HG02642 (cell line): ENCODE data around the gene METTL14.

Source experiments
- ATAC-seq: cut with Tn5 transposase; IDR thresholded peaks from one replicate; pipeline ENCODE4 v1.9.1; 2021; ENCODE audit warnings: mild to moderate bottlenecking; ENCODE audit not compliant: unreplicated experiment, poor library complexity

Gene METTL14

DNA sequence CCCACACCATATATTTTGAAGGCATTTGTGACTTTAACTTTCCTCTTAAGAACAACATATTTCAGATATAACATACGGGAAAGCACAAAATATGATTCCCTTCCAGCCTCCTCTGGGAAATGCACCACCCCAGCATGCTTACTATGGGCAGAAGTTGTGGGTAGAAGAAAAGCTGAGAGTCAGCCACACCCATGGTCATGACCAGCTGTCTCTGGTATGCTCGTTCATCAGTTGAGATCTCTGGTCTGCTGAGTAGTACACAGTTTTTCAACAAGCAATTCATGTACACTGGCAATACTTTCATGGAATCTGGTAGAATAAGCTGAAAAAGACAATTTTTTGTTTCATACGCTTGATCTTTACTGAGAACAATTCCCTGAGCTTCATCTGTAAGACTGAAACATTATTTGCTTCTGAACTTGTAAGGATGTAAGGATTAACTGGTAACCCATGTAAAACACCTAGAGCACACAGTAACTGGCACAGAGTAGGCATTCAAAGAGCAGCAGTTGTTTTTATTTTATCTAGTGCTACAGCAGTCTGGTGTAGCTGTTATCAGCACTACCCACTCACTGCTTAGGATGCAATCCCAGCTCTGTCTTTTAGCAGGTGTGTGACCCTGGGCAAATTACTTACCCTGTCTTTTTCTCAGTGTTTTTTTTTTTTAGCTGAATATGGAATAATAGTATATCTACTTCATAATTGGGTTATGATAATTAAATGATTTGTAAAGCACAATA lies 47.6 kb downstream of the METTL14 start:
- ATAC-seq, result no peak

DNA sequence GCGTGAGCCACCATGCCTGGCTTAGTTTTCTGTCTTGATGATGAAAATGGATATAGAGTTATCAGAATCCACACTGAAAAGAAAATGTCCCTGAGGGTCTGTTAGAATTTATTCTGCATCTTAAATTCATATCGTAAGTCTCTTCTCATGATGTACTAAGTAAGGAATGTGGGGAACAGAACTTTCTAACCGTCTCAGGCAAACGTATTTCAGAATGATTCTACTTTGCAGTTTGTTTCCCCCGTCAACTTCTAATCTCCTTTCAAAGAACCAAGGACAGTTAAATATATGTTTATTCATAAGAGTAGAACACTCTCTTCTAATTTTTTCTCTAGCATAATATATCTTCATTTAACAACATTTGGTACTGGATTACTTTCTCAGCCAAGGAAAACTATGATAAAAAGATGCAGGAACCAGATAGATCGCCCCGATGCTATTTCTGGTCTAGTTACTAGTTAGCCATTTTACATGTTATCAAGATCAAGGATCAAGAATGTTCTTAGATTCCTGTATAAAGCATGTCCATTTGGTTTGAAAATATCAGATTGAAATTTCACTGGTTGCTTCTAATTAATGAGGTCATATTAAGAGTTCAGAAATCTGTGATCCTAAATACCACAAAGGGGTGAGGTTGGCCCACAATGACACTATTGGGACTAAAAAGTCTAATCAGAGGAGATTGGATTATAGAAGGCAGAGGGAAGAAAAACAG lies 49.5 kb downstream of the METTL14 start:
- no peak for ATAC-seq

DNA sequence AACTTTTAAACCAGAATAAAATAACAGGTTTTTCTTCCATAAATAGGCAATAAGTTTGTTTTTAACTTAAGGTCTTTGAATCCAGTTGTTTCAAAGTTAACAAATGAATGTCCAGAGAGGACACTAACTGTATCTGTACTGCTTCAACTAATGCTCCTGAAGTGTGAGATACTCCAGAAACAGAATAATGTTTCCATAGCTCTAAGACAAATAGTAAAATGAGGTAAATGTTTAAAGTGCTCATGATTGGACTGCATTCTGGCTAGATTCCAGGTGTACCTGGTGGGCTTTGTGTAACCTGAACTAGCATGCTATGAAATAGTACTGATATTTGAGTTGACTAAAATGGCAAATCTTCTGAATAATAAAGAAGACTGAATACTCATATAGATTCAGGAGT lies 51.7 kb downstream of the METTL14 start:
- ATAC-seq, result no peak

DNA sequence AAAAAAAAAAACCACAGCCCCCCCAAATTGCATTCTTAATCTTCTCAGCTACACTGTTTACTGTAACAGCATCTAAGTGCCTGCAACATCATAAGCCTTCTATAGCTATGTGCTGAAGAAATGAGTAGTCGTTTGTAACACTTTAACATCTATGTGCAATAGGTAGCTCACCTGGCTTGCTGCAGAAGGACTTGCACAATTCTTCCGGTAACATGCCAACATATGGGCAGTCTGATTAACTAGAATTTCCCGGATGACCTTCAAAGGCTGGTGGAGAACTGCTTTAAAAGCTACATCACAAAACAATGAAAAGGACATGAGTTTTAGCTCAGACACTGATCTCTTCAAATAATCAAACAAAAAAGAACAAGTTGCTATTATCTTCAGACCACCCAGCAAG lies 52.9 kb downstream of the METTL14 start:
- ATAC-seq, result no peak

DNA sequence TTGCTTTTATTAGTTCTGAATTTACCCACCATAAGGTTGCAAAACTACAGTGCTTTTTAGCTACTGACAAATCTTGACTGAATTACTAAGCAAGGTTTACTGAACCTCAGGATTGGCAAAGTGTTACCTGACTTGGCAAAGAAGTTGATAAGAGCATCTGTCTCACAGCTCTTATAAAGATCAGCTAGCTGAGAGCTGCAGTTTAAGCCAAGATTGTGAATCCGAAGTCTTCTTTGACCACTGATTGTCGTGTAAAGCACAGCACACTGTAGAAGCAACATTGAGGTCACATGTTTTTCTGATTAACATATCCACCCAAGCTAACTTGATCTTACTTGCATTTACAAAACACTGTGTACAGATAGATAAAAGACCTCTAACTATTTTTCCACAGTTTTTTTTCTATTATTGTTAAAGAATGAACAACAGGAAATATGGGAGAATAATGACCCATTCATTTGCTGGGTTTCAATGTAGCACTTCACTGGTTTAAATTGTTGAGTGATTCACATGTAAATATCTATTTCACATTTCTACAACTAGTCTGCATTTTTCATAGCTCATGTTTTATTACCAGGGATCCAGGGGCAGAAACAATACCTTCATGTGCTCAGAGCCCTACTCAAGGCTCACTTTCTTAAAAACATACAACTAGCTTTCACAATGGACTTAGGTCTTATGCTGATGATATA lies 54.0 kb downstream of the METTL14 start:
- no peak for ATAC-seq

DNA sequence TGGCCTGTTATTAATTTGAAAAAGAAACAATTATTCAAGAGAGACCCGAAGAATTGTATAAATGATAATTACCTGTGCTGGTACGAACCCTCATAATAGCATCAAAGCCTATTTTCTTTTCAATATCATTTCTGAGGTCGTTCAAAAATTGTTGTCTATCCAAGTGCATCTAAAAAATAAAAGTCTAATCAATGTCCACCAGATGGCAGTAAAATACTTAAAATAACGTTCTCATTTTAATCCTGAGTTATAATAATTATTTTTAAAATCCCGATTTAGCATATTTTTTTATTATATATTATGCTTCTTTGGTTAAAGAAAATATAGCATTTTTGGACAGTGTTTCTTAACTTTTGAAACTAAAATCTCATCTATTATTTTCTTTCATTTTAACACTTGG lies 55.7 kb downstream of the METTL14 start:
- no peak for ATAC-seq

DNA sequence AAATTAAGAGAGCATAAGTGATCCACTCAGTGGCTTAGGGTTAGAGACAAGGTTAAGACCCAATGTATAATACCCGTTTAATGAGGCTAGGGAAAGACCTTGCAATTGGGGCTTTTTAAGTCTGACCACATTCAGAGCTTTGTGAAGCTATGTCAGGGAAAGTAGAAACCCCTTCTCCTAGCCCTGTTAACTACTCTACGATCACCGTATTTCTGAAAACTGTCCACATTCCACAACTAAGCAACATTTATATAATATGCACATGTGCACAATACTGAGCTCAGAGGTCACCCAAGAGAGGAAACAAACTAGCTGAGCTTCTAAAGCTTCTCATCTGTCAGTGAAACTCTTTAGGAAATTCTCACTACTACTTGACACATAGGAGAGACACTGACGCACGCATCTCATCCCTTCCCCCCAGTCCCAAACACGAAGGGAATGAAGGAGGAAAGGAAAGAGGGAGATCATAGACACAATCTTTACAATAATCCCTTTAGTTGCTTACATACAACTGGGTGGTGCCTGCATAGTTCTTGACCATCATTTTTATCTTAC lies 56.2 kb downstream of the METTL14 start:
- ATAC-seq, result no peak

DNA sequence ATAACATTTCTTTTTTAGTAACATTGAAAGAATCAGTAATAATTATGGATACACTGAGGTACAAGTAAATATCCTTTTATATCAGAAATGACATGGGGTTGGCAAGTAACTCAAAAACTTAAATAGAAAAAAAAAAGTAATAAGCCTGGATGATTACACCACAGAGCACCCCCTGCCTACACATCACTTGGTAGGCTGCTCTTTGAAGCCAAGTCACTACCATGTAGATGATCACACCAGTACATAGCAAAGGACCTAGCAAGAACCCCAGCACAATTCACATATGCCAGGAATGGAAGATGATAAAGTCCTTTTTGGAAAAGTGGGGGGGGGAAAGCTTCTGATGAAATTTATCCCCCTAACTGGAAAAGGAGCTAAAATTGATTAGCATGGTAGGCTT lies 56.9 kb downstream of the METTL14 start:
- no peak for ATAC-seq

DNA sequence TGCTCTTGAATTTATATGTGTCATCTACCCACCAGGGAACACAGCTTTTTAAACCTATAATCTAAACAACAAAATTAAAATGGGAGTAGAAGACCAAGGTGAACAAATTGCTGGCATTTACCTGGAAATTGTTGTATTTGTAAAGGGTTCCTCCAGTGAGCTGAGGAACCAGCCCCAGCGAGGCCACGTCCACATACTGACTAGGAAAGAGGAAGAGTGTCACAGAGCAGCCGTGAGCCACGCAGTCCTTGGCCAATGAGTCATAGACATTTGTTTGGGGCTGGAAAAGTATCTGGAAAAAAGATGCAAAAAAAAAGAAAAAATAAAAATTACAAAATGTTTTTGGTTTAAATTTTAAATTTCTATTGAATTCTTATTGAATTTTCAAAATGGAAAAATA lies 58.7 kb downstream of the METTL14 start:
- ATAC-seq, result no peak

DNA sequence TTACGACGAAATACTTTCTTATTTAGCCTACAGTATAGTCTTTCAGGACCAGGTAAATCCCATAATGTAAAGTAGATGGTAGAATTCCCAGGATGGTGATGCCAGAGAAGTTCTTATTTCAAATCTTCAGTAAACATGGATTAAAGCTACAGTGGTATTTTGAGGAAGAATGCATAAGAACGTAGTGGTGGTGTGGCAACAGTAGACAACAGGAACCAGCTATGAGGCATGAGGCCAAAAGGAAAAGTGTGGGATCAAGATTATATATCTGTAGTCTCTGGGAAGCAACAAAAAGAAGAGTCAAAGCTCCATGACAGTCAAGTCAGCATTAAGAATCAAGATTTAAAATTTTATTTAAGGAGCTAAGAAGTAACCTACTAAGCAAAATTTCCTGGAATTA lies 60.2 kb downstream of the METTL14 start:
- no peak for ATAC-seq

DNA sequence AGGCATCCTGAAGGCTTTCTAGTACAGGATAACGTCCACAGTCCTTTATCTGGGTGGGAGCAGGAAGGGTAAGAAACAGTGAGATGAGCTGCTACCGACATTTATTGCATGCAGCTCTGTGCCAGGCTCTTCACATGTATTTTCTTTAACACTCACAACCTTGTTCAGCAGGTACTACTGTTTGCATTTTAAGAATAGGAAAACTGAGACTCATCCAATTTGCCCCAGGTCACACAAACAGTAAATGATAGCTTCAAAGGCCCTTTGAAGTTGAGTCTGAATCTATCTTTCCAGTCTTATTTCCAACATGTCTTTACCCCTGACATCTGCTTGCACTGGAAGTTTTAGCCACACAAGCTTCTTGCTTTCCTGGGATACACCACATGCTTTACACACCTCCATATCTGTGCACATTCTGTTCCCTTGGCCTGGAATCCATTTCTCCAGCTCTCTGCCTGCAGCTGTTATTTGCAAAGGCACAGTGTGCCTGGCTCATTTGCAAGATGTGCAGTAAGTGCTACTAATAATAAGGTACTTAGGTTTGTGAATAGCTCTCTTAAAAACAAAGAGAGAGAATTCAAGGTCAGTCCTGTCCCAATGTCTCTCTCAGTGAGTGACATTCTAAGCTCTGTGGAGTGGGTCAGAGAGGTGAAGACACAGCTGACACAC lies 61.2 kb downstream of the METTL14 start:
- no peak for ATAC-seq

DNA sequence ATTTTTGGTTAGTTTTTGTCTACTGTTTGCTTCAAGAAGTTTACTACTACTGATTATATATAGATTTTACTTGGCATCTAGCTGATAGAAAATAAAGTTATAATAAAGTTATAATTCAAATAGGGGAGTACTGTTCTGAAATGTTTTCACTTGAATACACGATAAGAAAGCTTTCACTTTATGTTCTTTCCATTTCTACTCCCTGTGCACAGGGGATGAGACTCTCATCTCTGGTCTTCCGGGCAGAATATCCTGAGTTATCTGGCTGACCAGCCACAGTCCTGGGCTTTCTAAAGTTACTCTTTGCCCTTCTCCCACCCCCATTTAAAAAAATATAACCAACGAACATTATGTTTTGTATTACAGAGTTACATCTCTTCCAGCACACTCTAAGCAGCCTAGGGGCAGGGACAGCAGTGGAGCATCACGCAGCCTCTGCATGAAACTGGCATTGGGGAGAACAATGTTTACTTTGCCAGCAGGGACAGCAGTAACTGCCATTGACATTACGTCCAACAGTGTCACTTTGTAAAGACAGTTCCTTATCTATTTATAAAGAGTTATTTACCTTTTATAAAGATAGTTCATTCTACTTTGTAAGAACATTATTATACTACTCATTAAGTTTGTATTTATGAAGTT lies 64.3 kb downstream of the METTL14 start:
- no peak for ATAC-seq

DNA sequence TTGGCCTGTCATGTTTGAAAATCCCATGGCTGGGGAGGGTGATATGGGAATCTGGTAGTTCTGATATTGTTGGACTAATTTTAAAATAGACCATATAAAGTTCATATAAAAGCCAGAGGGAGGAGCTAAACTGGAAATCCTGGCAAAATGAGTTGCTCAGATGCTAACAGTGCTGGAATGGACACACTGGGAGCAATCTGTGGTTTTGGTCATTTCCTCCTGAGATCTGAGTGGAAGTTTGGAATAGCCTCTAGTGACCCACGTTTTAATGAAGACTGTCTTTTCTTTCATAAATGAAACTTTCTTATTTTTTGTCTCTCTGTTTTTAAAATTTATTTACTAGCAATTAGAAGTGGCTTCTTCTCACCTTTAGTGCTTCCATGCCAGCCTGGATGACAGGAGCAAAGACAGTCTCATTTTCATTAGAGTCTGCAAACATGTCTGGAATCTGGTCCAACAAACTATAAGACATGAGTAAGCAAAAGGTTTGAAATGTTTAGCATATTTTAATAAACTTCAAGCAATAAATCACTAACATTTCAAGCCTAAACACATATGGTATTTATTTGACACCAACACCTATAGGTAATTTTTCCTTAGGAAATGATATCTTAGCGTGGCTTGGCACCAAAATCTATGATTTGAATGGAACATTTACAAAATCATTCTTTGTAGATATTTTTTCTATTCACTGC lies 66.6 kb downstream of the METTL14 start:
- no peak for ATAC-seq

DNA sequence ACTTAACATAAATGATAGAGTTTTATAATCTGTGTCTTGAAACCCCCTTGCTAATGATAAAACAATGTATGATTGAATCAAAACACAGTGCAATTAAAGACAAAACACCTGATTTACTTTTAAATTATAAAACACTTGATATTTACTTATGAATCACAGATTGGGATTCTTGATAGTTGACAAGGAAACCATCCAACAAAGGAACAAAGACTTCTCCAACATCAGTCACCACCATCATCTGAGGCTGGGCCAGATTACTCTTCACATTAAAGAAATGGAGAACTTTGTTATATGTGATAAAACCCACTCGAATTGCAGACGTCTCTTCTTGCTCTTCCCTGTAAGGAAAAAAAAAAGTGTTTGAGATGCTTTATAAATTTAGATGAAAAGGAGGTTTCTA lies 67.4 kb downstream of the METTL14 start:
- ATAC-seq, result no peak

DNA sequence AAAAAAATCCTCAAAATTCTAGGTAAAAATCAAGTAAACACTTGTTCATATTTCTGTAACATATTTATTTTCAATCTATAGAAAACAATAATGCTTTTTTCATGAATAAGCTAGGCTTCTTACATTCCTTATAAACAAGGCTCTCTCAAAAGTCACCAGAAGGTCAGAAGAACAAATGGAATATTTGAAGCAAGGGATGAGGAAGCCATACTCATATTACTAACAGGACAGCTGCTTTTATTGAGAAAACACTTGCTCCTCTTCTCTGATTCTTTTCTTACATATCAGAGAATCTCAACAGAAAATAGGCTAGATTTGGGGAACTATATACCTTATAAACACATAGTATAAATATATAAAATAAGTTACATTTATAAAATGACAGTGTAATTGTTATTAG lies 67.9 kb downstream of the METTL14 start:
- ATAC-seq, result no peak

DNA sequence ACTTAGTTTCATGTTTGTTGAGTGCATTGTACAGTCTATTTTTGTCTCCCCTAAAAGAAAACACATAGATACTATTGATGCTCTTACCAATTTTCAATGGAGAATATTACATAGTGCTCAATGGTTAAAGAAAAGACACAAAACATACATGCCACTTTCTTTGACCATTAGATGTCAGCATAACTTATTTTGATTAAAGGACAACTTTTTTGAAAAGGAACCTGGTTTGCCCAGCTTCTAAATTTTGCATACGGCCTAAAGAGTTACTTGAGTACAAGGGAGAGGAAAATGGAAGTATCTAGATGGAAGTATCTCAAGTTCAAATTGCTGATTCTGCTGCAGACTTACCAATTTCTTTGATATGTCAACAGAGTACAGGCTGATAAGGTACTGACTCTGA lies 68.5 kb downstream of the METTL14 start:
- no peak for ATAC-seq

DNA sequence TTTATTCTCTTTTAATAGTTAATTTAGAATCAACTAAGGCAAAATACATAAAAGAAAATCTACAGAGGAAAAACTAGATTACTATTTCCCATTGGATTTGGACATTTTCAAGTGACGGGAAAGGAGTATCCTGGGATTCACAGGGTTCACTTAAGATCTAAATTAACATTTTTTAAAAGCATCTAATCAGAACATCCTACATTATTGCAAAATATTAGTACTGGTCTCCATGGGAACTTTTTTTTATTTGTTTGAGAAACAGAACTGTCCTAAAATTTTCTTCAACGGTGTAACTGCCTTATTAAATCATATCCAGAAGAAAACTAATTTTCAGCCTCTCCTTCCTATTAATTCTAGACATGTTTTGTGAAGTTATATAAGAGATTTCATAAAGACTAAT lies 69.7 kb downstream of the METTL14 start:
- no peak for ATAC-seq

DNA sequence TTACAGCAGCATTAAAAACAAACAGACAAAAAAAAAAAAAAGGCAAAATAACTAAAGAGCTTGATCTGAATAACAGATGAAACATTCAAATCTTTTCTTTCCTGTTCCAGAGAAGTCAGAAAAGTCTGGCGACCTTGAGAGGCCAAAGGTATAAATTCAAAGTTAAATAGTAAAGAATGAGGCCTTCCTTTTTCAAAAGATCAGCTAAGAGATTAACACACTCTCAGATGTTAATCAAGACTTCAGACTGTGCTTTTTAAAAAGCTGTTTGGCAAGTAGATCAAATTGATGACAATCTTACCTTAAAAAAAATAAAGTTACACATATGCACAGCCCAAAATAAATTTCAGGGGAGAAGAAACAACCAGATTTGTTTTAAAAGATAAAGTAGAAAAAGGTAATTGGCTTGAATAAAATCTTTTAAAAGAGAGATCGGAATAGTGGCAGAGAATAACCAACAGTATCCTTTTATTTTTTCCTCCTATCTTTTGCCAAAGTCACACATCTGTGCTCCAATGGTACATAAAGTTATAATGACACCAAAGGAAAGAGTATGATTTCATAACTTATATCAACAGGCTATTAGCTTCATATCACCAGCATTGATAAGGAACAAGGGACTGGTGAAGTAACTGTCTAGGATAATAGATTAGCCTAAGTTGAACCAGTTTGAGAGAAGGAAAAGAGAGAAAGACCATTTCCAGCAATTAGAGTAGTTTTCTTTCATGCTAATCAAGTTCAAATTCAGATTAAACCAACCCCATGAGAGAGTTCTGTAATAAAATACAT lies 70.4 kb downstream of the METTL14 start:
- no peak for ATAC-seq

DNA sequence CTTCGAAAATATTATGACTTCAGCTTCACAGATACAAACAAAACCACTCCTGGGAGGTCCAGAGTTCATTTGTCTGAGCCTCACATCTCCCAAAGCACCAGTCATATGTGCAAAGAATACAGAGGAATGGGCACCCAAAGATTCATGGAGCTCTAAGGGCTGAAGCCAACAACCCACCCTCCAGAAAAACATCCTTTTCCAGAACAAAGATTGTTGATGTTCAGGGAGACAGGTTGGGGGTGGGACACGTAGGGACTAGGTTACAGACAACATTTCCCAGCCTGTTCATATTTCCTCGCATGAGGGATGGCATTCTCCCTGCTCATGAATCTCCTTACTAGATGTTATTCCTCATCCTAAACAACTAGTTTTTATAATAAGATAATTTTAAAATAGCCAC lies 71.2 kb downstream of the METTL14 start:
- ATAC-seq, result no peak
